IMR-90 (cell line): ENCODE measurements around the gene NATD1. TPM values are rescaled to one million over a fixed set of nuclear protein-coding genes. Genes with fewer than 3 reads are reported as not detected.
A peak's percentile ranks its signal among the peaks of the same experiment; 100 is the strongest.

Source experiments
- ATAC-seq: fragments of 200-7000 bp; cut with Tn5 transposase; 2 replicates; pipeline ENCODE4 v1.9.1; 2020; ENCODE audit warnings: low read depth, mild to moderate bottlenecking, moderate library complexity
- BruUV-seq: library from RNA; stranded (reverse); fragments of 400-500 nt; replicated peaks from 2 replicates; lab custom pipeline; 2021; lab: Mats Ljungman, UMichigan
- CTCF ChIA-PET: fragments of 300-600 bp; formaldehyde crosslinking; extraction: SDS; loops from one replicate; lab custom pipeline; 2021; ENCODE audit warnings: antibody characterized with exemption; lab: Yijun Ruan, JAX
- POLR2A ChIA-PET: fragments of 300-600 bp; sonication (Branson Sonifier 250); formaldehyde crosslinking; loops from one replicate; lab custom pipeline; 2022; ENCODE audit warnings: antibody characterized with exemption; ENCODE audit not compliant: unreplicated experiment; lab: Charles Lee
- DNase-seq: peaks from one replicate; pipeline ENCODE4 v3.0.0; 2013
- H2AFZ ChIP-seq: replicated peaks from 2 replicates; pipeline ENCODE3; 2013; ENCODE audit warnings: low read length, mild to moderate bottlenecking; ENCODE audit not compliant: poor library complexity
- H2AK5ac ChIP-seq: 2 replicates; pipeline ENCODE4 v1.6.1; 2013; ENCODE audit warnings: low read depth, low read length, inconsistent platforms
- H2AK9ac ChIP-seq: replicated peaks from 2 replicates; pipeline ENCODE3; 2013; ENCODE audit warnings: mild to moderate bottlenecking, low read depth, low read length, moderate library complexity; ENCODE audit not compliant: poor library complexity
- H2BK120ac ChIP-seq: 2 replicates; pipeline ENCODE4 v1.6.1; 2013; ENCODE audit warnings: low read depth, low read length, inconsistent platforms
- H2BK15ac ChIP-seq: 3 replicates; pipeline ENCODE4 v1.6.1; 2013; ENCODE audit warnings: low read depth, low read length, inconsistent platforms
- H2BK20ac ChIP-seq: 2 replicates; pipeline ENCODE4 v1.6.1; 2013; ENCODE audit warnings: low read depth, mild to moderate bottlenecking, inconsistent platforms, low read length, moderate library complexity
- H2BK5ac ChIP-seq: 2 replicates; pipeline ENCODE4 v1.6.1; 2013; ENCODE audit warnings: mild to moderate bottlenecking, low read depth, low read length, inconsistent platforms; ENCODE audit not compliant: poor library complexity, severe bottlenecking
- H3K14ac ChIP-seq: replicated peaks from 2 replicates; pipeline ENCODE4 v1.6.1; 2013; ENCODE audit warnings: low read depth, low read length, inconsistent platforms
- H3K18ac ChIP-seq: 2 replicates; pipeline ENCODE4 v1.6.1; 2013; ENCODE audit warnings: low read depth, low read length, control low read depth
- H3K23ac ChIP-seq: 2 replicates; pipeline ENCODE4 v1.6.1; 2013; ENCODE audit warnings: low read depth, low read length, inconsistent platforms
- H3K27ac ChIP-seq: 2 replicates; pipeline ENCODE4 v1.5.1; 2013; ENCODE audit warnings: mild to moderate bottlenecking, control low read depth, low read length; ENCODE audit not compliant: insufficient read depth
- H3K27me3 ChIP-seq: 2 replicates; pipeline ENCODE4 v1.6.1; 2013; ENCODE audit warnings: low read length; ENCODE audit not compliant: control insufficient read depth, insufficient read depth
- H3K36me3 ChIP-seq: 2 replicates; pipeline ENCODE4 v1.6.1; 2013; ENCODE audit warnings: low read length, mixed read lengths; ENCODE audit not compliant: control insufficient read depth, insufficient read depth
- H3K4ac ChIP-seq: 2 replicates; pipeline ENCODE4 v1.6.1; 2013; ENCODE audit warnings: low read depth, low read length, inconsistent platforms
- H3K4me1 ChIP-seq: 2 replicates; pipeline ENCODE4 v1.6.1; 2013; ENCODE audit warnings: low read length, mixed read lengths; ENCODE audit not compliant: control insufficient read depth, insufficient read depth
- H3K4me2 ChIP-seq: 2 replicates; pipeline ENCODE4 v1.6.1; 2013; ENCODE audit warnings: low read depth, mild to moderate bottlenecking, control low read depth, low read length, moderate library complexity
- H3K4me3 ChIP-seq: 2 replicates; pipeline ENCODE4 v1.5.1; 2013; ENCODE audit warnings: low read depth, mild to moderate bottlenecking, control low read depth, low read length, moderate library complexity; ENCODE audit not compliant: insufficient read depth
- H3K56ac ChIP-seq: 2 replicates; pipeline ENCODE4 v1.6.1; 2013; ENCODE audit warnings: low read length, inconsistent platforms; ENCODE audit not compliant: insufficient read depth; ENCODE audit errors: extremely low read depth
- H3K79me1 ChIP-seq, 2 experiments: 2 replicates each; pipeline ENCODE4 v1.6.1; 2013; ENCODE audit warnings: low read length in 2 of 2, inconsistent platforms in 1 of 2, low read depth in 1 of 2
- H3K9ac ChIP-seq: 2 replicates; pipeline ENCODE4 v1.6.1; 2013; ENCODE audit warnings: low read depth, low read length, control low read depth
- H3K9me1 ChIP-seq: 2 replicates; pipeline ENCODE4 v1.6.1; 2013; ENCODE audit warnings: low read length, inconsistent platforms; ENCODE audit not compliant: insufficient read depth
- H3K9me3 ChIP-seq: 2 replicates; pipeline ENCODE4 v1.6.1; 2013; ENCODE audit warnings: low read length; ENCODE audit not compliant: control insufficient read depth, insufficient read depth
- H4K20me1 ChIP-seq: 2 replicates; pipeline ENCODE4 v1.6.1; 2013; ENCODE audit warnings: low read length, inconsistent platforms; ENCODE audit not compliant: insufficient read depth
- H4K5ac ChIP-seq: 2 replicates; pipeline ENCODE4 v1.6.1; 2013; ENCODE audit warnings: mild to moderate bottlenecking, low read depth, low read length, control low read depth
- H4K8ac ChIP-seq, 2 experiments: 2 replicates each; pipeline ENCODE4 v1.6.1; 2013; ENCODE audit warnings: low read depth in 2 of 2, low read length in 2 of 2, control low read depth in 1 of 2, inconsistent platforms in 1 of 2
- H4K91ac ChIP-seq: 2 replicates; pipeline ENCODE4 v1.6.1; 2013; ENCODE audit warnings: low read depth, low read length, inconsistent platforms; ENCODE audit not compliant: insufficient read depth
- CTCF ChIP-seq: conservative IDR thresholded peaks from 2 replicates; pipeline ENCODE4 v1.5.1; 2012; ENCODE audit warnings: mild to moderate bottlenecking, low read depth, low read length, improper control_type of control experiment
- ELK1 ChIP-seq: fragments of 150-350 bp; IDR thresholded peaks from 2 replicates; pipeline ENCODE4 v1.6.1; 2016; ENCODE audit warnings: low read depth, mild to moderate bottlenecking, low read length, moderate library complexity, borderline replicate concordance
- MAFK ChIP-seq: IDR thresholded peaks from 2 replicates; pipeline ENCODE4 v1.6.1; 2012; ENCODE audit warnings: low read depth, low read length, improper control_type of control experiment
- NFE2L2 ChIP-seq: fragments of 150-350 bp; IDR thresholded peaks from 2 replicates; pipeline ENCODE4 v1.6.1; 2016; ENCODE audit warnings: low read depth, mild to moderate bottlenecking, low read length
- RAD21 ChIP-seq: IDR thresholded peaks from 2 replicates; pipeline ENCODE4 v1.6.1; 2012; ENCODE audit warnings: low read length, improper control_type of control experiment
- WGBS, 2 experiments: methylation state at CpG; one replicate each; pipeline versions ENCODE4 v1.1.5 to v1.1.7; 2013; ENCODE audit warnings: missing lambda C conversion rate in 2 of 2; ENCODE audit not compliant: insufficient read length in 1 of 2; ENCODE audit errors: extremely low coverage in 2 of 2; 5-methylcytosine and 5-hydroxymethylcytosine counted together
- dilution Hi-C: fragments of 300-500 bp; cut with HindIII; formaldehyde crosslinking; loops from one replicate; pipeline ENCODE4 v1.14.3; 2018; ENCODE audit warnings: low sequenced_read_pairs; ENCODE audit not compliant: unreplicated experiment
- in situ Hi-C: fragments of 300-500 bp; cut with MboI; formaldehyde crosslinking; loops from 3 replicates; pipeline ENCODE4 v1.14.3; 2019; ENCODE audit warnings: low sequenced_read_pairs, inconsistent platforms, mixed read lengths
- intact Hi-C: fragments of 100-400 bp; cut with micrococcal nuclease; formaldehyde crosslinking; loops from 2 replicates; pipeline ENCODE4 v1.10.0; 2022
- polyA plus RNA-seq, 3 experiments: library from polyadenylated mRNA; depleted of rRNA; stranded (reverse); fragments of >200 nt; gene quantifications; 2 replicates each; pipeline ENCODE4 v1.2.3, GENCODE V29; 2012; ENCODE audit warnings: low replicate concordance in 1 of 3
- total RNA-seq: library from RNA; depleted of rRNA; stranded (reverse); fragments of >200 nt; gene quantifications from 2 replicates; pipeline ENCODE4 v1.2.3, GENCODE V29; 2012

NATD1 gene
- total and polyA plus RNA-seq, 2 of the 4 experiments (the other 2 are of a cell fraction) = 0.90 to 4.3 TPM

GRCh38 chr17:21301593-21302550, 48.7 kb upstream of the NATD1 start:
- Histone ChIP-seq H4K8ac (no peak overlapping the region), H3K18ac (no peak overlapping the region), H3K23ac (no peak overlapping the region), H3K4me1 (peaks cover 9% of the 10 kb centered on the region), H3K14ac (no peak overlapping the region), H2AK5ac (no peak overlapping the region), H3K27me3 (no peaks in the 10 kb centered on the region), H3K36me3 (peaks cover 60% of the 10 kb centered on the region), H2BK120ac (no peak overlapping the region), H3K9me1 (no peaks in the 10 kb centered on the region), H4K5ac (no peak overlapping the region), H2BK5ac (no peak overlapping the region), H3K79me1 (peaks cover 22 to 53% of the 10 kb centered on the region in 2 experiments), H3K9ac (no peak overlapping the region), H2AK9ac (no peak overlapping the region), H2BK15ac (no peak overlapping the region), H3K56ac (no peak overlapping the region), H3K27ac (no peak overlapping the region), H3K4me3 (no peak overlapping the region), H2BK20ac (no peak overlapping the region), H2AFZ (peak overlapping the region; percentile 15), H4K91ac (no peak overlapping the region), H4K20me1 (peaks cover 52% of the 10 kb centered on the region), H3K4ac (no peak overlapping the region), H3K4me2 (no peak overlapping the region), H3K9me3 (no peaks in the 10 kb centered on the region)
- intact Hi-C loops (no loop called here), in situ Hi-C loops (loop anchor here (25.0 kb wide), 1 partner anchor 485 kb away; no protein-coding TSS in a partner anchor), dilution Hi-C loops (no loop called here)
- no peak for DNase-seq
- TF ChIP-seq ELK1 (no peak), MAFK (no peak), CTCF (no peak), RAD21 (no peak), NFE2L2 (no peak)
- BruUV-seq = no TSS peak
- ATAC-seq = no peak
- ChIA-PET CTCF (no interaction called here), POLR2A (no interaction called here)
- WGBS, 2 experiments = 71% methylated on average over 13 of the region's 19 CpGs; no CpG with 5 or more reads in 1 of the 2 experiments
